GM13976 (cell line): Measurements from ENCODE around the gene HIBADH.
"Not testable (repeated sequence)": the region's sequence is repeated elsewhere in the genome, so short reads cannot be mapped to it uniquely, and the experiment has no call there.

Experiments
- DNase-seq: peaks from one replicate; pipeline ENCODE4 v3.0.0; 2012; ENCODE audit warnings: low spot score
- CTCF ChIP-seq: IDR thresholded peaks from 2 replicates; pipeline ENCODE4 v1.5.1; 2012; ENCODE audit warnings: borderline replicate concordance, mild to moderate bottlenecking; ENCODE audit not compliant: insufficient read depth; ENCODE audit errors: extremely low read depth, missing control alignments, control extremely low read depth
- in situ Hi-C: fragments of 300-500 bp; cut with MboI; formaldehyde crosslinking; loops from one replicate; pipeline ENCODE4 v1.12.0; 2022; ENCODE audit warnings: low sequenced_read_pairs, mixed read lengths, inconsistent platforms; ENCODE audit not compliant: unreplicated experiment

The HIBADH gene

DNA sequence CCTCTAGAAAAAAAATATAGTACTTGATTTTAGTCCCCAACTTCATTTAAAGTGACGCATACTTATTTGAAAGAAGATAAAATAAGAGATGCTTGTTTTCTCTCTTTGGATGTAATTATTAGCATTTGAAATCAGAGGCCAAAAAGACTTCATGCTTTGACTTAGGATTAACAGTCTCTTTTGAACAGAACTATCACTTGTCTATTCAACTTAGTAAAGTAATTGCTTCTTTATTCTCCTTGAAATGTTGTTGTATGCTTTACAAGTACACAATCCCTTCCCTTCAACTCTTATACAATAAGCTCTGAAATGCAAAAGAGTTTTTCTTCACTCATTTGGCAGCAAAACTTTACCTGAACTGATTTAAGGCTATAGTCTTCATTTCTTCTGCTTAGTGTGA, 80.8 kb downstream of the HIBADH start:
- TF ChIP-seq CTCF: no peak
- in situ Hi-C loops: loop anchor here (10.0 kb wide), 1 partner anchor 377 kb away; the partner anchor contains the start of gene HOXA13
- DNase-seq: no peak

GRCh38 chr7:27581119-27581518, 81.6 kb downstream of the HIBADH start:
- no peak for TF ChIP-seq CTCF
- DNase-seq: no peak
- in situ Hi-C loops: loop anchor here (10.0 kb wide), 1 partner anchor 376 kb away; the partner anchor contains the start of gene HOXA13

- in situ Hi-C loops: no loop called here
- DNase-seq: no peak
- TF ChIP-seq CTCF: no peak
Measured at GRCh38 chr7:27579565-27579964, 83.1 kb downstream of the HIBADH start.

DNA sequence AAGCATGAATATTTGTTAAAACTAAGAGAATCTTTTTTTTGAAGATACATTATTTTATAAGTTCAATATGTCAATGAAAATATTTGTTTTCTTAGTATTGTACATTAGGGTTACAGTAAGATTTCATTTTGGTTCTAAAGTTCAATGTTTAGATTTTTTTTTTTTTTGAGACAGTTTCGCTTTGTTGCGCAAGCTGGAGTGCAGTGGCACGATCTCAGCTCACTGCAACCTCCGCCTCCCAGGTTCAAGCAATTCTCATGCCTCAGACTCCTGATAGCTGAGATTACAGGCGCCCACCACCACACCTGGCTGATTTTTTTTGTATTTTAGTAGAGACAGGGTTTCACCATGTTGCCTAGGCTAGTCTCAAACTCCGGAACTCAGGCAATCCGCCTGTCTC, 84.5 kb downstream of the HIBADH start:
- DNase-seq: not testable (repeated sequence)

DNA sequence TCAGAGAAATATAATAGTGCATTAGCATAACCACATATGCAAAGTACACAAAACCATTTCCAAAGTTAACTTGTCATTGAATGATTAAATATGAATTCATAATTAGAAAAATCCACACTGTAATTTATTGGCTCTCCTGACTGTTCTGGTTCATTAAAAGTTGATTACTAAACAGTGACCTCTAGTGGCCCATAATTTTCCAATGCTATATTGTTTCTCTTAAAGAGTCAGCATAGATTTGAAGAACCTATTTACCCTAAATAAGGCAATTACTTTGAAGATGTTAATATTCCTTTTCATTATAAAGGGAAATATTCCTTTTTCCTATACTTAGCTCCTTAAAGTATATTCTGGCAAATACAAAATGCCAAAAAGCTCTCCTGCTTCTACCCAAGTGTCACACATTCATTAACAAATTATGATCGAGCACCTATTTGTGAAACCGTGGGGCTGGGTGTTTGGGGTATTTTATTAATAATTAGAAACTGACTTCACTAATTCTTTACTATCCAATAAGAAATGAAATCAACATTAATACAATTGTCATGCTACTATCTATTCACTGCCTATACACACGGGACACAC, 86.2 kb downstream of the HIBADH start:
- in situ Hi-C loops: no loop called here
- DNase-seq: peak; percentile 28
- TF ChIP-seq CTCF: peak; percentile 14

More for the DNA sequence above, 84.5 kb downstream of the HIBADH start:
- in situ Hi-C loops: not testable (repeated sequence)

- in situ Hi-C loops: no loop called here
- no peak for DNase-seq
Measured at GRCh38 chr7:27575613-27576012, 87.1 kb downstream of the HIBADH start.

More at GRCh38 chr7:27575613-27576012, 87.1 kb downstream of the HIBADH start:
- TF ChIP-seq CTCF: no peak
